ENCODE data around the gene MAN1C1. TPM values are rescaled to one million over a fixed set of nuclear protein-coding genes. Genes with fewer than 3 reads are reported as not detected.

MAN1C1 gene
- total RNA-seq, 1 donor from 2014 or later = 64.7 TPM

- H3K9me3 Mint-ChIP-seq (ENCODE audit: unreplicated experiment) = no peaks in the 10 kb centered on the region
Measured at GRCh38 chr1:25679171-25679570, 62.6 kb downstream of the MAN1C1 start.

DNA sequence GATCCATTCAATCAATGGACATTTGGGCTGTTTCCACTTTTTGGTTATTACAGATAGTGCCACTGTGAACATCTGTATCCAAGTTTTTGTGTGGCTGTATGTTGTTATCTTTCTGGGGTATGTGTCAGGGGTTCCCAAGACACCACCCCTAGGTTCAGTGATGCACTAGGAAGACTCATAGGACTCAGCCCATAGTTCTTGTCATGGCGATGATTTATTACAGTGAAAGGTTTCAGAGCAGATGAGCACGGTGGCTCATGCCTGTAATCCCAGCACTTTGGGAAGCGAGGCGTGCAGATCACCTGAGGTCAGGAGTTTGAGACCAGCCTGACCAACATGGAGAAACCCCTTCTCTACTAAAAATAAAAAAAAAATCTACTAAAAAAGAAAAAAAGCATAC is 64.1 kb downstream of the MAN1C1 start:
- Mint-ChIP-seq H3K27ac (ENCODE audit: unreplicated experiment) (no peak overlapping the region), H3K27me3 (ENCODE audit: unreplicated experiment) (peaks cover 34% of the 10 kb centered on the region), H3K36me3 (ENCODE audit: unreplicated experiment) (peaks cover 18% of the 10 kb centered on the region), H3K9me3 (ENCODE audit: unreplicated experiment) (no peaks in the 10 kb centered on the region), H3K4me1 (ENCODE audit: unreplicated experiment) (peaks cover 12% of the 10 kb centered on the region), H3K4me3 (ENCODE audit: unreplicated experiment) (no peak overlapping the region)
- TF ChIP-seq CTCF (IDR thresholded peaks at IDR 0.05) = no peak
- DNase-seq (ENCODE audit: extremely low spot score, unreplicated experiment) = no peak

More at GRCh38 chr1:25679171-25679570, 62.6 kb downstream of the MAN1C1 start:
- Mint-ChIP-seq H3K4me3 (ENCODE audit: unreplicated experiment) (no peak overlapping the region), H3K27ac (ENCODE audit: unreplicated experiment) (no peak overlapping the region), H3K27me3 (ENCODE audit: unreplicated experiment) (peaks cover 34% of the 10 kb centered on the region), H3K36me3 (ENCODE audit: unreplicated experiment) (peaks cover 15% of the 10 kb centered on the region), H3K4me1 (ENCODE audit: unreplicated experiment) (peaks cover 8% of the 10 kb centered on the region)
- no peak for DNase-seq (ENCODE audit: extremely low spot score, unreplicated experiment)
- no peak for TF ChIP-seq CTCF (IDR thresholded peaks at IDR 0.05)

DNA sequence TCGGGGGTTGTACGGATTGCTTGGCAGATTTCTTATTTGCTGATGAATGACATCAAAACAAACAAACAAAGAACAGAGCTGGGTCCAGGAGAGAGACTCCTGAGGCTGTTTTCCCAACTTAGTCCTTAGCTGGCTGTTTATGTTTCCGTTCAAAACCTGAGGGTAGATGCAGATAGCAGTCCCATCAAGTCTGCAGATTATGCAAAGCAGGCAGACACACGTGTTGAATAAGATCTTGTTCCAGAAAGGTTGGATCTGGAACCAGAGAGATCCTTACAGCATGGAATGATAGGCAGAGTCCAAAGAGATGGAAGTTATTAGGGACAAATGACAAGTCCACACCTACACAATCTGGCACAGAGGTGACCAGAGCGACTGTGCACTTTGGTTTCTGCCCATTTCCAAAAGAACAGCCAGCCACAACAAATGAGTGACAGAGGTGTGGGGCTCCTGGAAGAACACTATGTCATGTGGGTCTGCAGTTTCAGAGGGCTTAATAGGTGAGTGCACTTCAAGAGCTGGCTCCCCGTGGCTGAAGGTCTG is 65.5 kb downstream of the MAN1C1 start:
- DNase-seq (ENCODE audit: extremely low spot score, unreplicated experiment) = no peak
- Mint-ChIP-seq H3K36me3 (ENCODE audit: unreplicated experiment) (peaks cover 12% of the 10 kb centered on the region), H3K4me1 (ENCODE audit: unreplicated experiment) (peaks cover 15% of the 10 kb centered on the region), H3K4me3 (ENCODE audit: unreplicated experiment) (no peak overlapping the region), H3K9me3 (ENCODE audit: unreplicated experiment) (no peaks in the 10 kb centered on the region), H3K27me3 (ENCODE audit: unreplicated experiment) (peaks cover 22% of the 10 kb centered on the region), H3K27ac (ENCODE audit: unreplicated experiment) (no peak overlapping the region)
- no peak for TF ChIP-seq CTCF (IDR thresholded peaks at IDR 0.05)

GRCh38 chr1:25683177-25683576 is 66.6 kb downstream of the MAN1C1 start:
- H3K9me3 Mint-ChIP-seq (ENCODE audit: unreplicated experiment) = no peaks in the 10 kb centered on the region
- no peak for DNase-seq (ENCODE audit: extremely low spot score, unreplicated experiment)
- H3K27ac Mint-ChIP-seq (ENCODE audit: unreplicated experiment) = no peak overlapping the region
- no peak for TF ChIP-seq CTCF (IDR thresholded peaks at IDR 0.05)
- peaks cover 20% of the 10 kb centered on the region for H3K4me1 Mint-ChIP-seq (ENCODE audit: unreplicated experiment)
- H3K27me3 Mint-ChIP-seq (ENCODE audit: unreplicated experiment) = peaks cover 14% of the 10 kb centered on the region
- no peak overlapping the region for H3K4me3 Mint-ChIP-seq (ENCODE audit: unreplicated experiment)
- H3K36me3 Mint-ChIP-seq (ENCODE audit: unreplicated experiment) = peaks cover 12% of the 10 kb centered on the region

- Mint-ChIP-seq H3K4me1 (ENCODE audit: unreplicated experiment) (peaks cover 25% of the 10 kb centered on the region), H3K27ac (ENCODE audit: unreplicated experiment) (no peak overlapping the region), H3K27me3 (ENCODE audit: unreplicated experiment) (peaks cover 9% of the 10 kb centered on the region), H3K4me3 (ENCODE audit: unreplicated experiment) (no peak overlapping the region), H3K9me3 (ENCODE audit: unreplicated experiment) (no peaks in the 10 kb centered on the region), H3K36me3 (ENCODE audit: unreplicated experiment) (peaks cover 10% of the 10 kb centered on the region)
- TF ChIP-seq CTCF (IDR thresholded peaks at IDR 0.05) = no peak
- DNase-seq (ENCODE audit: extremely low spot score, unreplicated experiment) = no peak
Measured at GRCh38 chr1:25683731-25684130, 67.1 kb downstream of the MAN1C1 start.

All from osteocyte (in vitro differentiated cells).